C4-2B (cell line): ENCODE measurements around the gene ACTL7B.

ENCODE experiments used
- ZFX ChIP-seq: fragments of 450-650 bp; IDR thresholded peaks from 2 replicates; pipeline ENCODE4 v1.6.1; 2017
- TF ChIP-seq, protein P1 (sequence below): fragments of 450-650 bp; conservative IDR thresholded peaks from 2 replicates; pipeline ENCODE4 v1.5.1; 2017; ENCODE audit warnings: mild to moderate bottlenecking

DNA sequence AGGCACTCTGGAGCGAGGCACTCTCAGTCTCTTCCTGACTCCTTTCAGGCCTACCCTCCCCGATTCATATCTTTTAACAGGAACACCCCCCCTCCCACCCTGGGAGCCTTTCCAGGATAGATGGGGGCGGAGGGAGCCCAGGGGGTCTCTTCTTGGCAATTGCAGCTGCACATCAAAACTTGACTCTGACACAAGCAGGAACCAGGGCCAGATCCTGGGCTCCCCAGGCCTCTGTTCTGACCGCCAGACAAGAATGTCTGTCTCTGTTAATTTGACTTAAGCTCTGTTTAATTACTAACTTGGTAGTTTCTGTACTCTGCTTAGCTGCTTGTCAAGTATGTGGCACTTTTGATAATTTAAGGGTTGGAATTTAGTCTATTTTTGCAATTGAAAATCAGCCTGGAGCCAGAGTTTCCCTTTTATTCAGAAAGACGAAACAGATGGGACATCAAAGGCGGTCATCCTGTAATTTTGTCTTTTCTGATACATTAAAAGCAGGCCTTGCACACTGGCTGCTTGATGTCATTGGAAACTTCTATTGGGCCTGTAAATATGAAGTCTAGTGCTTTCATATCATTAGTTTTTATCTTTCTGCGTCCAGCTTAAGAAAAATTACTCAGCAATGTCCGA is 43.3 kb downstream of the ACTL7B start:
- TF ChIP-seq, protein P1, sequence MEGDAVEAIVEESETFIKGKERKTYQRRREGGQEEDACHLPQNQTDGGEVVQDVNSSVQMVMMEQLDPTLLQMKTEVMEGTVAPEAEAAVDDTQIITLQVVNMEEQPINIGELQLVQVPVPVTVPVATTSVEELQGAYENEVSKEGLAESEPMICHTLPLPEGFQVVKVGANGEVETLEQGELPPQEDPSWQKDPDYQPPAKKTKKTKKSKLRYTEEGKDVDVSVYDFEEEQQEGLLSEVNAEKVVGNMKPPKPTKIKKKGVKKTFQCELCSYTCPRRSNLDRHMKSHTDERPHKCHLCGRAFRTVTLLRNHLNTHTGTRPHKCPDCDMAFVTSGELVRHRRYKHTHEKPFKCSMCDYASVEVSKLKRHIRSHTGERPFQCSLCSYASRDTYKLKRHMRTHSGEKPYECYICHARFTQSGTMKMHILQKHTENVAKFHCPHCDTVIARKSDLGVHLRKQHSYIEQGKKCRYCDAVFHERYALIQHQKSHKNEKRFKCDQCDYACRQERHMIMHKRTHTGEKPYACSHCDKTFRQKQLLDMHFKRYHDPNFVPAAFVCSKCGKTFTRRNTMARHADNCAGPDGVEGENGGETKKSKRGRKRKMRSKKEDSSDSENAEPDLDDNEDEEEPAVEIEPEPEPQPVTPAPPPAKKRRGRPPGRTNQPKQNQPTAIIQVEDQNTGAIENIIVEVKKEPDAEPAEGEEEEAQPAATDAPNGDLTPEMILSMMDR = no peak
- no peak for TF ChIP-seq ZFX
